SK-N-SH (cell line): ENCODE results near the gene PRXL2B. TPM values are rescaled to one million over a fixed set of nuclear protein-coding genes. Genes with fewer than 3 reads are reported as not detected.

Source experiments
- CTCF ChIA-PET: fragments of 300-600, 350-600 bp; formaldehyde crosslinking; extraction: SDS; loops from one replicate; lab custom pipeline; 2021; lab: Yijun Ruan, JAX
- POLR2A ChIA-PET: fragments of 350-600 bp; sonication (Branson Sonifier 250); formaldehyde crosslinking; extraction: SDS; loops from one replicate; lab custom pipeline; 2020; ENCODE audit warnings: antibody characterized with exemption, inconsistent platforms; lab: Yijun Ruan, JAX
- DNase-seq: peaks from one replicate; pipeline ENCODE4 v3.0.0; 2012
- H2AFZ ChIP-seq: fragments of 200-600 bp; sonication (generic); 2 replicates; pipeline ENCODE4 v1.8.1; 2016; ENCODE audit warnings: antibody characterized with exemption, mild to moderate bottlenecking, low read depth
- H3F3A ChIP-seq: fragments of 200-600 bp; sonication (generic); replicated peaks from 2 replicates; pipeline ENCODE3; 2016; ENCODE audit warnings: antibody characterized with exemption, mild to moderate bottlenecking; ENCODE audit not compliant: insufficient read depth
- H3K27ac ChIP-seq, 2 experiments: fragments of 200-500 bp in 1 of 2; fragments of 200-600 bp in 1 of 2; sonication (Bioruptor generic) in 1 of 2; sonication (generic), shearing (Covaris generic) in 1 of 2; 2 replicates each; pipeline versions ENCODE4 v1.5.1 to v1.6.1; 2014 to 2016; ENCODE audit warnings: low read depth in 2 of 2, inconsistent platforms in 1 of 2, low read length in 1 of 2, mild to moderate bottlenecking in 1 of 2, mixed read lengths in 1 of 2
- H3K27me3 ChIP-seq: fragments of 200-600 bp; sonication (generic), shearing (Covaris generic); 2 replicates; pipeline ENCODE4 v1.6.1; 2016; ENCODE audit warnings: mixed run types; ENCODE audit not compliant: insufficient read depth
- H3K36me3 ChIP-seq, 2 experiments: fragments of 200-500 bp in 1 of 2; fragments of 200-600 bp in 1 of 2; sonication (Bioruptor generic) in 1 of 2; sonication (generic) in 1 of 2; replicated peaks in 1 of 2; 2 replicates each; pipeline versions ENCODE3 to v1.5.1; 2014 to 2016; ENCODE audit warnings: low read length in 1 of 2, mild to moderate bottlenecking in 1 of 2; ENCODE audit not compliant: insufficient read depth in 2 of 2, control insufficient read depth in 1 of 2
- H3K4me1 ChIP-seq, 2 experiments: fragments of 200-500 bp in 1 of 2; fragments of 200-600 bp in 1 of 2; sonication (Bioruptor generic) in 1 of 2; sonication (generic), shearing (Covaris generic) in 1 of 2; 2 replicates each; pipeline versions ENCODE4 v1.5.1 to v1.6.1; 2014 to 2016; ENCODE audit warnings: low read depth in 1 of 2, low read length in 1 of 2, mixed run types in 1 of 2; ENCODE audit not compliant: insufficient read depth in 2 of 2, control insufficient read depth in 1 of 2
- H3K4me2 ChIP-seq: fragments of 200-600 bp; sonication (generic), shearing (Covaris generic); 2 replicates; pipeline ENCODE4 v1.6.1; 2017; ENCODE audit warnings: mixed run types
- H3K4me3 ChIP-seq, 2 experiments: fragments of 200-500 bp in 1 of 2; fragments of 200-600 bp in 1 of 2; sonication (Bioruptor generic) in 1 of 2; sonication (generic), shearing (Covaris generic) in 1 of 2; 2 replicates each; pipeline versions ENCODE4 v1.5.1 to v1.8.1; 2014 to 2016; ENCODE audit warnings: low read depth in 2 of 2, inconsistent platforms in 1 of 2, low read length in 1 of 2, mild to moderate bottlenecking in 1 of 2, mixed read lengths in 1 of 2, moderate library complexity in 1 of 2
- H3K79me2 ChIP-seq: fragments of 200-600 bp; sonication (generic); 2 replicates; pipeline ENCODE4 v1.8.1; 2017; ENCODE audit warnings: mild to moderate bottlenecking; ENCODE audit not compliant: insufficient read depth
- H3K9ac ChIP-seq: fragments of 200-600 bp; sonication (generic); 2 replicates; pipeline ENCODE4 v1.6.1; 2017; ENCODE audit warnings: mixed run types
- H3K9me2 ChIP-seq: fragments of 200-600 bp; sonication (generic); 2 replicates; pipeline ENCODE4 v1.6.1; 2017; ENCODE audit warnings: mixed run types
- H3K9me3 ChIP-seq: fragments of 200-600 bp; sonication (generic); 2 replicates; pipeline ENCODE4 v1.6.1; 2017; ENCODE audit warnings: mixed run types, mild to moderate bottlenecking, moderate library complexity
- H4K20me1 ChIP-seq: fragments of 200-600 bp; sonication (generic); 2 replicates; pipeline ENCODE4 v1.6.1; 2017; ENCODE audit warnings: mild to moderate bottlenecking, mixed run types; ENCODE audit not compliant: insufficient read depth
- ELF1 ChIP-seq: IDR thresholded peaks from 2 replicates; pipeline ENCODE4 v1.4.0; 2012
- EZH2phosphoT487 ChIP-seq: fragments of 200-600 bp; sonication (generic); IDR thresholded peaks from 2 replicates; pipeline ENCODE4 v1.6.1; 2017; ENCODE audit warnings: low read depth, mixed run types, mild to moderate bottlenecking, antibody characterized with exemption, moderate library complexity, borderline replicate concordance
- FOXJ3 ChIP-seq: sonication (generic); formaldehyde crosslinking; IDR thresholded peaks from 2 replicates; pipeline ENCODE4 v1.5.1; 2020; ENCODE audit warnings: mild to moderate bottlenecking, missing genetic modification reagents
- GABPA ChIP-seq: IDR thresholded peaks from 2 replicates; pipeline ENCODE4 v1.4.0; 2012; ENCODE audit warnings: low read depth, mild to moderate bottlenecking
- IRF3 ChIP-seq: fragments of 150-350 bp; IDR thresholded peaks from 2 replicates; pipeline ENCODE4 v1.6.1; 2016; ENCODE audit warnings: mild to moderate bottlenecking, low read depth, low read length
- MAX ChIP-seq: IDR thresholded peaks from 2 replicates; pipeline ENCODE4 v1.4.0; 2012; ENCODE audit warnings: low read depth
- MXI1 ChIP-seq: IDR thresholded peaks from 2 replicates; pipeline ENCODE4 v1.6.1; 2012; ENCODE audit warnings: mild to moderate bottlenecking, low read depth, low read length, improper control_type of control experiment
- NFIC ChIP-seq: IDR thresholded peaks from 2 replicates; pipeline ENCODE4 v1.4.0; 2012; ENCODE audit warnings: borderline replicate concordance
- NRF1 ChIP-seq: IDR thresholded peaks from 2 replicates; pipeline ENCODE4 v1.6.1; 2012; ENCODE audit warnings: low read depth, mild to moderate bottlenecking, low read length
- POLR2AphosphoS5 ChIP-seq: IDR thresholded peaks from 2 replicates; pipeline ENCODE4 v1.6.1; 2012; ENCODE audit warnings: low read depth, low read length
- RAD21 ChIP-seq: IDR thresholded peaks from 2 replicates; pipeline ENCODE4 v1.6.1; 2012; ENCODE audit warnings: mild to moderate bottlenecking, low read length
- RCOR1 ChIP-seq: fragments of 150-350 bp; IDR thresholded peaks from 2 replicates; pipeline ENCODE4 v1.6.1; 2017; ENCODE audit warnings: antibody characterized with exemption, low read length
- RFX5 ChIP-seq: IDR thresholded peaks from 2 replicates; pipeline ENCODE4 v1.6.1; 2012; ENCODE audit warnings: mild to moderate bottlenecking, improper control_type of control experiment, low read length
- SIN3A ChIP-seq: IDR thresholded peaks from 2 replicates; pipeline ENCODE4 v1.6.1; 2012; ENCODE audit warnings: low read depth, mild to moderate bottlenecking, low read length, moderate library complexity, borderline replicate concordance
- TAF1 ChIP-seq: IDR thresholded peaks from 2 replicates; pipeline ENCODE4 v1.6.1; 2012; ENCODE audit warnings: low read depth, mild to moderate bottlenecking, low read length, moderate library complexity, borderline replicate concordance
- TCF12 ChIP-seq: IDR thresholded peaks from 2 replicates; pipeline ENCODE4 v1.4.0; 2012
- ZBTB33 ChIP-seq: IDR thresholded peaks from 2 replicates; pipeline ENCODE4 v1.4.0; 2012; ENCODE audit warnings: low read depth, borderline replicate concordance
- WGBS: methylation state at CpG from one replicate; pipeline ENCODE4 v1.1.6; 2017; ENCODE audit warnings: low lambda C conversion rate; 5-methylcytosine and 5-hydroxymethylcytosine counted together
- polyA plus RNA-seq, 3 experiments: library from polyadenylated mRNA; depleted of rRNA; stranded (reverse); fragments of >200 nt; gene quantifications; 2 replicates each; pipeline ENCODE4 v1.2.3, GENCODE V29; 2012
- TF ChIP-seq, protein P1 (sequence below): fragments of 150-350 bp; IDR thresholded peaks from 2 replicates; pipeline ENCODE4 v1.6.1; 2017; ENCODE audit warnings: antibody characterized with exemption, low read length, low read depth, borderline replicate concordance

Gene PRXL2B
- polyA plus RNA-seq, 1 of the 3 experiments (the other 2 are of a cell fraction): 33.7 TPM

DNA sequence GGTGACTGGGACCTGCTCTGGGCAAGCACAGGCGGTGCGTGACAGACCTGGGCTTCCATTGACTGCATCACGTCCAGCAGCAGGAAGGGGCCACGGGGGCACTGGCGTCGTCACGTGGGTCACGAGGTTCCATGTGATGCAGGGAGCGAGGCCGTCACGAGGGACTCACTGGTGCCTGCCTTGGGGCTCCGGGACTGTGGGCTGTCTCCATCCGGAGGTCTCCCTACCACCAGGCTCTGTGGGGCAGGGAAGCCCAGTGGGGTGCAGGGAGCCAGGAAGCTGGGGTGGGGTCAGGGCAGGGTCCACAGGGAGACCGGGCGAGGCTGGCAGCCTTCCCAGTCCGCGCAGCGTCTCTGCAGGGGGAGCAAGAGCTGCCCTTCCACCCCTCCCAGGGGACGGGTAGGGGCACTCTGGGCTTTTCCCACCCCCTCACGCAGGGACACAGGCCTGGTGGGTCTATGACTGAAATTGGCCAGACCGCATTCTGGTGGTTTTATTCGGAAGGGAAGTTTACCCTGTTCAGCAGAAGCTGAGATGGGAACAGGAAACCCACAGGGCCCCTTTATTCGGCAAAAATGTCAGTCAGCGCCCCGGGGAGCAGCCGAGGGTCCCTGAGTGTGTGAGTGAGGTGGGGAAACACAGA lies 30.8 kb upstream of the PRXL2B start:
- TF ChIP-seq NRF1 (no peak), TCF12 (no peak), RCOR1 (no peak), IRF3 (no peak)
- ChIA-PET POLR2A (no interaction called here), CTCF (interaction anchor here (1.6 to 3.3 kb wide), 5 partner anchors 8 to 231 kb away, joined by 6 to 16 read pairs (median 12); no protein-coding TSS in a partner anchor)
- H3K4me1 ChIP-seq: peaks cover 0 to 4% of the 10 kb centered on the region in 2 experiments; a peak in 1 of 4 replicates
- H3K27me3 ChIP-seq: no peaks in the 10 kb centered on the region
- H3K27ac ChIP-seq: no peak overlapping the region
- no peaks in the 10 kb centered on the region for H3K9me2 ChIP-seq
- no peaks in the 10 kb centered on the region for H3K79me2 ChIP-seq
- H3K36me3 ChIP-seq: no peaks in the 10 kb centered on the region
- H3K4me3 ChIP-seq: no peak overlapping the region
- H4K20me1 ChIP-seq: no peaks in the 10 kb centered on the region
- no peak overlapping the region for H3K9ac ChIP-seq
- H2AFZ ChIP-seq: no peak overlapping the region; the same call in 1 of the 2 replicates
- H3F3A ChIP-seq: no peaks in the 10 kb centered on the region
- no peak for DNase-seq
- WGBS: 56% methylated on average over 9 of the region's 26 CpGs
- no peak overlapping the region; the same call in 1 of the 2 replicates for H3K4me2 ChIP-seq
- H3K9me3 ChIP-seq: no peaks in the 10 kb centered on the region

DNA sequence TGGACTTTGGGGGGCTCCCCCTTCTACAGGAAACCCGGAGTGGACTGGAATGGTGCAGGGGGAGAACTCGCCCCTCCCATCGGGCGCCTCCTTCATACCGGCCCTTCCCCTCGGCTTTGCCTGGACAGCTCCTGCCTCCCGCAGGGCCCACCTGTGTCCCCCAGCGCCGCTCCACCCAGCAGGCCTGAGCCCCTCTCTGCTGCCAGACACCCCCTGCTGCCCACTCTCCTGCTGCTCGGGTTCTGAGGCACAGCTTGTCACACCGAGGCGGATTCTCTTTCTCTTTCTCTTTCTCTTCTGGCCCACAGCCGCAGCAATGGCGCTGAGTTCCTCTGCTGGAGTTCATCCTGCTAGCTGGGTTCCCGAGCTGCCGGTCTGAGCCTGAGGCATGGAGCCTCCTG lies 30.3 kb upstream of the PRXL2B start, which contains the start of gene TNFRSF14:
TNFRSF14 (plus strand) TSS at position 95 of the 401 bp plus-strand sequence; CDS start at position 389, 294 bp downstream.
- no peak within 1 kb of the TSS; the same call in 1 of the 2 replicates for H2AFZ ChIP-seq
- H3K36me3 ChIP-seq: no peaks in the 10 kb centered on the region
- H3K27ac ChIP-seq: no peak within 1 kb of the TSS
- H3K4me1 ChIP-seq: peaks cover 0 to 4% of the 10 kb centered on the region in 2 experiments; a peak in 1 of 4 replicates
- ChIA-PET CTCF (interaction anchor here (1.6 to 3.3 kb wide), 4 partner anchors 9 to 230 kb away, joined by 6 to 16 read pairs (median 12); no protein-coding TSS in a partner anchor), POLR2A (no interaction called here)
- H3K27me3 ChIP-seq: no peaks in the 10 kb centered on the region
- H3K4me2 ChIP-seq: peak within 1 kb of the TSS; percentile 44; the same call in 1 of the 2 replicates
- no peak for DNase-seq
- no peak for TF ChIP-seq EZH2phosphoT487
- TF ChIP-seq TCF12: no peak
- TF ChIP-seq RAD21: no peak
- TF ChIP-seq NFIC: no peak
- TF ChIP-seq MXI1: no peak
- no peak for TF ChIP-seq SIN3A
- no peak for TF ChIP-seq GABPA
- no peak for TF ChIP-seq MAX
- TF ChIP-seq ZBTB33: no peak
- TF ChIP-seq ELF1: no peak
- no peak for TF ChIP-seq RFX5
- no peak for TF ChIP-seq TAF1
- TF ChIP-seq, protein P1, sequence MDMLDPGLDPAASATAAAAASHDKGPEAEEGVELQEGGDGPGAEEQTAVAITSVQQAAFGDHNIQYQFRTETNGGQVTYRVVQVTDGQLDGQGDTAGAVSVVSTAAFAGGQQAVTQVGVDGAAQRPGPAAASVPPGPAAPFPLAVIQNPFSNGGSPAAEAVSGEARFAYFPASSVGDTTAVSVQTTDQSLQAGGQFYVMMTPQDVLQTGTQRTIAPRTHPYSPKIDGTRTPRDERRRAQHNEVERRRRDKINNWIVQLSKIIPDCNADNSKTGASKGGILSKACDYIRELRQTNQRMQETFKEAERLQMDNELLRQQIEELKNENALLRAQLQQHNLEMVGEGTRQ: no peak
- TF ChIP-seq FOXJ3 (CRISPR knock-in tag): no peak
- TF ChIP-seq POLR2AphosphoS5: no peak
- no peaks in the 10 kb centered on the region for H3K79me2 ChIP-seq
- H4K20me1 ChIP-seq: no peaks in the 10 kb centered on the region
- no peaks in the 10 kb centered on the region for H3K9me3 ChIP-seq
- H3K9ac ChIP-seq: no peak within 1 kb of the TSS
- no peak within 1 kb of the TSS for H3K4me3 ChIP-seq
- 59% methylated on average over 10 of the region's 16 CpGs for WGBS
- H3F3A ChIP-seq: no peaks in the 10 kb centered on the region
- no peaks in the 10 kb centered on the region for H3K9me2 ChIP-seq
